Measurements from ENCODE around the gene SCAANT1.
A peak's percentile ranks its signal among the peaks of the same experiment; 100 is the strongest.

Gene SCAANT1

GRCh38 chr3:63911873-63912767 is at the start of gene SCAANT1:
TSS of gene SCAANT1 (minus strand) at chr3:63912383.
- peak; percentile 95 for DNase-seq (ENCODE audit: low spot score)

- no peak for DNase-seq (ENCODE audit: low spot score)
These were observed 49.7 kb upstream of the SCAANT1 start for GRCh38 chr3:63961891-63962290.

- peak; percentile 66 for DNase-seq (ENCODE audit: low spot score)
These were observed 48.0 kb upstream of the SCAANT1 start for GRCh38 chr3:63960048-63960711.

GRCh38 chr3:63959146-63959545 is 47.0 kb upstream of the SCAANT1 start:
- no peak for DNase-seq (ENCODE audit: low spot score)

- DNase-seq (ENCODE audit: low spot score), result no peak
These were observed 43.8 kb upstream of the SCAANT1 start for GRCh38 chr3:63955830-63956545.

GRCh38 chr3:63955036-63955650 is 43.0 kb upstream of the SCAANT1 start:
- no peak for DNase-seq (ENCODE audit: low spot score)

GRCh38 chr3:63954182-63954581 is 42.0 kb upstream of the SCAANT1 start:
- DNase-seq (ENCODE audit: low spot score), result no peak

GRCh38 chr3:63952248-63952594 is 40.0 kb upstream of the SCAANT1 start:
- no peak for DNase-seq (ENCODE audit: low spot score)

- DNase-seq (ENCODE audit: low spot score), result no peak
These were observed 39.5 kb upstream of the SCAANT1 start for GRCh38 chr3:63951492-63952247.

GRCh38 chr3:63950698-63951097 is 38.5 kb upstream of the SCAANT1 start:
- DNase-seq (ENCODE audit: low spot score), result no peak

- DNase-seq (ENCODE audit: low spot score), result no peak
These were observed 36.8 kb upstream of the SCAANT1 start for GRCh38 chr3:63949005-63949404.

- DNase-seq (ENCODE audit: low spot score), result no peak
These were observed 35.4 kb upstream of the SCAANT1 start for GRCh38 chr3:63947594-63947993.

GRCh38 chr3:63946753-63947152 is 34.6 kb upstream of the SCAANT1 start:
- no peak for DNase-seq (ENCODE audit: low spot score)

- DNase-seq (ENCODE audit: low spot score), result no peak
These were observed 33.4 kb upstream of the SCAANT1 start for GRCh38 chr3:63945558-63946096.

- no peak for DNase-seq (ENCODE audit: low spot score)
These were observed 31.5 kb upstream of the SCAANT1 start for GRCh38 chr3:63943678-63944077.

- DNase-seq (ENCODE audit: low spot score), result no peak
These were observed 30.3 kb upstream of the SCAANT1 start for GRCh38 chr3:63942528-63942927.

GRCh38 chr3:63940389-63940757 is 28.2 kb upstream of the SCAANT1 start:
- peak; percentile 41 for DNase-seq (ENCODE audit: low spot score)

GRCh38 chr3:63937661-63938651 is 25.8 kb upstream of the SCAANT1 start:
- DNase-seq (ENCODE audit: low spot score), result no peak

- DNase-seq (ENCODE audit: low spot score), result no peak
These were observed 24.7 kb upstream of the SCAANT1 start for GRCh38 chr3:63936925-63937324.
